H54 (cell line): ENCODE data around the gene PSMB2.
"Not testable (repeated sequence)": the region's sequence is repeated elsewhere in the genome, so short reads cannot be mapped to it uniquely, and the experiment has no call there.

Source experiments
- DNase-seq: peaks from one replicate; pipeline ENCODE4 v3.0.0; 2011; ENCODE audit warnings: low spot score, mixed read lengths; ENCODE audit not compliant: insufficient read length
- FAIRE-seq: peaks from 3 replicates; lab custom pipeline; 2011; peaks lifted over from hg19 to GRCh38; lab: Jason Lieb, UNC
- POLR2A ChIP-seq: IDR thresholded peaks from 2 replicates; pipeline ENCODE4 v1.6.1; 2011; ENCODE audit warnings: low read depth, mild to moderate bottlenecking, low read length

Gene PSMB2

DNA sequence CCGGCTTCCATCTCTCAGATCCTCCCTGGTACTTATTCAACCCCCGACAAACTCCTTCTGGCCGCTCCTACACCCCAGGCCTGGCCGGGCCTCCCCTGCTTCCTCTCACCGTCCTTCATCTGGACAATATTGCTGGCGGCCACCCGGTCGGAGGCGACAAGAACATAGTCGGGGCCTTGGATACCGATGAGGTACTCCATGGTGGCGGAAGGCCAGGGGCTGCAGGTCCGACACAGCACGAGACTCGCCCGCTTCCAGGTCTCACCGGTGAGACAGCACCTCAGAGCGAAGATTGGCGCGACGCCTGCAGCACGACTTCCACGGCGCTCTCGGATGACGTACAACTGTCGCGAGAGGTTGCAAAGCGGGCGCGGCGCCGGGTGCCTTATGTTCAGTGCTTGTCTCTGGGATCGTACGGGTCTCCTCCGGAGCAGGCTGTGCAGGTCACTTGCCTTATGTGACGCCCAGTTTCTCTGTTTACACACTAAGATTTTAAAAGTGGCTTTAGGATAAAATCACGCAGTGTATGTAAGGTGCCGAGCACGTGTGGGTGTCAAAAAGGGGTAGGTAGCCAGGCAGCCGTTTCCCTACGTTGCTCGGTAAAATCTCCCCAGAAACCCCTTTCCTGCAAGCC lies at the start of gene PSMB2:
Gene PSMB2, minus strand, starts transcription at position 294 of the 634 bp plus-strand sequence. Its CDS starts 94 bp downstream, at position 200.
- peak; percentile 75 for TF ChIP-seq POLR2A
- DNase-seq: peak; percentile 69
- FAIRE-seq: peak; percentile 91

DNA sequence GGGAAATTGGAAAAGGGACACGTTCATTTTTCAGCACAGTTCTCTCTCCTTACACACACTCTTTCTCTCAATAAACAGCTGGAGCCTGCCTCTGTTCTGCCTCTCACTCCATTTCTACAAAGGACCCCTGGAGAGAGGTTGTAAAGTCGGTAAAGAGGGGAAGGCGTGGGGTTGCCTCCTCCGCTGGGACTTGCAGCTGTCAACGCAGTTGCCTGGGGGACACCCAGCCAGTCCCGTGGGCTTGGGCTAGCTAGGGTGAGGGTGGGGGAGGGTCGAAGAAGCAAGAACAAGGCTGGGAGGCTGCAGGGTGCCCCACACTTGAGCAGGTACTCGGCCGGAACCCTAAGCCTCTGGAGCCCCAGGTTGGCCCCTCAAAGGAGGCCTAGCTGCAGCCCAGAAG lies 49.8 kb upstream of the PSMB2 start:
- no peak for DNase-seq
- TF ChIP-seq POLR2A: no peak
- no peak for FAIRE-seq

DNA sequence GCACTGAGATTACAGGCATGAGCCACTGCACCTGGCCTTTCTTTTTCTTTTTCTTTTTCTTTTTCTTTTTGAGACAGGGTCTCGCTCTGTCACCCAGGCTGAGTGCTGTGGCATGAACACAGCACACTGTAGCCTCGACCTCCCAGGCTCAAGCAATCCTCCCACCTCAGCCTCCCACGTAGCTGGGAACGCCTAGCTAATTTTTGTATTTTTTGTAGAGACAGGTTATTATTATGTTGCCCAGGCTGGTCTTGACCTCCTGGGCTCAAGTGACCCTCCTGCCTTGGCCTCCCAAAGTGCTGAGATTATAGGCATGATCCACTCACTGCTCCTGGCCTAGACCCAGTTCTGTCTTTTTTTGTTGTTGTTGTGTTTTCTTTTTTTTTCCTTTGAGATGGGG lies 48.8 kb upstream of the PSMB2 start:
- not testable (repeated sequence) for FAIRE-seq

DNA sequence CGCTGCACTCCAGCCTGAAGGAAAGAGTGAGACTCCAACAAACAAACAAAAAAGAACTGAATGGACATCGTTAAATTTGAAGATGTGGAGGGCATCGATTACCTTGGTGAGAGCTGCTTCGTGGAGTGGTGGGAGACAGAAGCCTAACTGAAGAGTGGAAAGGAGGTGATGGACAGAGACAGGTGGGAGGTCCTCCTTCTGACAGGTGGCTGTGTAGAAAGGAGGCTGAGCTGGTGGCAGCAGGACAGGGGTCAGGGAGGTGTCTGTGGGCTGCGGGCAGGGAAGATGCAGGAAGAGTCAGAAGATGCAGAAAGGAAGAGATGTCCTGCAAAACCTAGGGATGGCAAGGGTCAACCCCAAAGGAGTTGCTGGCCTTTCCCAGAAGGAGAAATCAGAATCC lies 46.8 kb upstream of the PSMB2 start:
- no peak for DNase-seq
- no peak for FAIRE-seq
- no peak for TF ChIP-seq POLR2A

More for the DNA sequence above, 48.8 kb upstream of the PSMB2 start:
- DNase-seq: not testable (repeated sequence)

DNA sequence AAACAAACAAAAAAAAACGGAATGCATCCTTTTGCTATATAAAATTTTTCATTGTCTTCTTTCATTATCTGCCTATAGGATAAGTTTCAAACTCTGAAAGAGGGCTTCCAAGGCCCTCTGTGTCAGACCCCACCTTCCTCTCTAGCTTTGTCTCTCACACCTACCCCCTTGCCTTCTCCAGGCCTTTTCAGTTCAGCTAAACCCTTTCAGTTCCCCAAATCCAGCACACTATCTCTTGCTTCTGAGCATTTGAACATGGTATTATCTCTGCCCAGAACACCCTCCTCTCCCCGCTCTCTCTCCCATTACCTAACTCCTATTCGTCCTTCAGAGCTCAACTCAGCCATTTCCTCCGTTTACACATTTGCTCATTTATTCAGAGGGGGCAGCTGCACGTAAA lies 41.7 kb upstream of the PSMB2 start:
- no peak for DNase-seq
- no peak for TF ChIP-seq POLR2A

DNA sequence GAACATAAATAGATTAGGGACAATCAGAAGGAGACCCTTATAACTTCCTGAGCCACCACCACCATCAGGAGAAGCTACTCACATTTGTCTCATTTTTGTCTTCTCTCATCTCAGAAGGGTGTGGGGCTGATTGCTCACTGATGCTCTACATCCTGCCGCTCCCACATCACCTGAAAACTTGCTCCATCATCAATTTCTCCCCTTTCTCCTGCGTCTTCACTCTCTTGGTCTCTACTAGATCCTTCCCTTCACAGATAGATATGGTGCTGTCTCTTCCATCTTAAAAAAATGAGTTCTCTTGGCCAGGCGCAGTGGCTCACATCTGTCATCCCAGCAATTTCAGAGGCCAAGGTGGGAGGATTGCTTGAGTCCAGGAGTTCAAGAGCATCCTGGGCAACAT lies 38.9 kb upstream of the PSMB2 start:
- no peak for TF ChIP-seq POLR2A
- FAIRE-seq (no peak), DNase-seq (no peak)

More for the DNA sequence above, 41.7 kb upstream of the PSMB2 start:
- FAIRE-seq: no peak

DNA sequence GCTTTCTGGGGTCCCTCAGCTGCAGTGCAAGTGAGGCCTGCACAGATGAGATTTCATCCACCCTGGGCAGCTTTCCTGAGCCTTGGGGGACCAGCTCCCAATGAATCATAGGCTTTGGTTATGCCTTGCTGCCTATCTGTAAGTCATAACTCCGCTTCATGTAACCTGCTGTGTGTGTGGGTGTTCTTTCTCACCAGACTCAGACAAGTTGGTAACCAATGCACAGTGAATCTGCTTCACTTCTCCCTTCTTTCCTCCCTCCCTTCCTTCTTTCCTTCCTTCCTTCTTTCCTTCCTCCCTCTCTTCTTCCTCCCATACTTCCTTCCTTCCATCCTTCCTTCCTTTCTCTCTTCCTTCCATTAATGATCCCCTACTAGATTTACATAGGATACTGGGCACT lies 34.4 kb upstream of the PSMB2 start:
- TF ChIP-seq POLR2A: no peak
- FAIRE-seq (no peak), DNase-seq (no peak)

DNA sequence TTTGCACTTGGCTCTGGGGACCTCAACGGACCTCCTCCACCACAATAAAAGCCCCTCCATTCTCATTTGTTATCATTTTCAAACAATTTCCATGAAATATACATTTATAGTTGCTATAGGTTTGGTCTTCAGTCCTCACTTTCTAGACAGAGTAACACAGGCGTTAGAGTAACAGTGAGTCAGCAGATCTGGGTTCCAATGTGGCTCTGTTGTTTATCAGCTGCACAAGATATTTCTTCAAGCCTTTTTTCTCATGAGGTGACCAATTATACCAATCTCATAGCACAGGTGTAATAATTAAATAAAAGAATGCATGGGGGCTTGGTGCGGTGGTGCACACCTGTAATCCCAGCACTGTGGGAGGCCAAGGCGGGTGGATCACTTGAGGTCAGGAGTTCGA lies 32.8 kb upstream of the PSMB2 start:
- DNase-seq (no peak), FAIRE-seq (no peak)
- TF ChIP-seq POLR2A: no peak

DNA sequence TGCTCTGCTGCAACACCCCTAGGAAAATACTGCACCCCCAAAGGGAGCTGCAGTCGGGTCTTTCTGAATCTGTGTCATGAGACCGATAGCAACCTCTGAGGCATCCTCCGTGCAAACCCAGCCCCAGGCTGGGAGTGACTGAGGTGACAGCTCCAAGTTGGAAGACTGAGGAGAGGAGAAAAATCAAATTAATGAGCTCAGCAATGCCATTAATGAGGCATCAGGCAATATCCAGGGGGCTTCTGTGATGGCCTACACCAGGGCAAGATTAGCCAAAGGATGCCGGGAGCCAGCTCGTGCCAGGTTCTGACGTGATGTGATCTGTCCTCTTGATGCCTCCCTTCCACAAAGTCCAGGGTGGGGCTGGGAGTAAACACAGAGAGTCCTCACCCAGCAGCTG lies 30.8 kb upstream of the PSMB2 start:
- no peak for FAIRE-seq
- TF ChIP-seq POLR2A: no peak
- no peak for DNase-seq

DNA sequence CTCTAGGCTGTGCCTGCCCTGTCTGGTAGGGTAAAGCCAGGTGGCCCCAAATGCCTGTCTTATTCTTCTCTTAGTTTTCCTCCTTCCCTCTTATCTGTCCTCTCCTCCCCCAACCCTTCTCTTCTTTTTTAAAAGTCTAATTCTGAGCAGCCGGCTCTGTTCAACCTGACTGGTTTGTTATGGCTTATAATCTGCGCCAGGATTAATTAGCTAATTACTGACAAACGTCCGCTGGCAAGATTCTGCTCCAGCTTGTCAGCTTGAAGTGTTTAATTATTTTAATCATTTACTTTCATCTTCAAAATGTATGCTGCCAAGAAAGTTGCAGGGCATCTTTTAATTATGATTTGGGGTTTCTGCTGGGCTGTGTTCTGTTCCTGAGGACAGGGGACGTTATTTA lies 27.2 kb upstream of the PSMB2 start:
- no peak for TF ChIP-seq POLR2A
- no peak for DNase-seq
- no peak for FAIRE-seq

DNA sequence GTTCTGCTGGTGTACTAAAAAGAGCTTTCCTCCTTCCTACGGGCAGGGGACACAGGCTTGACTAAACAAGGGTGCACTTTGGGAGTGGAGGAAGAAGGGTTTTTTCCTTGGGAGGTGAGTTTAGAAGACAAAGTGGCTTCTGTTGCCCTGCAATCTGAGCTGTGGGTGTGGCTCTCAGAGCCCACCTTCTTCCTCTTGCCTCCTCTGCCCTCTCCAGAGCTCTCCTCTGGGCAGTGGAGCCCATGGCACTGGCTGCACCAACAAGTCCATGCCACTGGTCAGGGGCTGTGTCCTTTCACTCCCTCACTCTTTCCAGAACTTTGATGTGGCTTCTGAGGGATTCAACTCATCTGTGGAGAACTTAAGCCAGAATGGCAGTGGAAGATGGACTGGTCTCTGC lies 25.6 kb upstream of the PSMB2 start:
- no peak for TF ChIP-seq POLR2A
- no peak for DNase-seq
- no peak for FAIRE-seq

DNA sequence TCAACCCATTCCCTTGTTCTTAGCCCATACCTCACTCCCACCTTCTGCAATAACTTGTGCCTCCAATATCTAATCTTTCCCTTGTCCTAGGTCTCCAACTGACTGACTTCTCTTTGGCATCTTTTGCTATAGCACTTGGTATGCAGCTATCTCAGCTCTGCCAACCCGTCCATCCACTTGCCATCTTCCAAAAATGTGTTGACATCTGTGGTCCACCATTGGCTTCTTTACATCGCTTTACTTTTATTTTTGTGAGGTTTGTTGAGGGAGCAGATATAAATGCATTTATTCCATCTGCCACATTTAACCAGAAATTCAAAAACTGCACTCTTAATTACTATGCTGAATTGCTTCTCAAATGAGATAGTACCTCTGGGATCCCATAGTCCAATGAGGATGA lies 24.9 kb upstream of the PSMB2 start:
- TF ChIP-seq POLR2A: no peak
- DNase-seq (no peak), FAIRE-seq (no peak)

DNA sequence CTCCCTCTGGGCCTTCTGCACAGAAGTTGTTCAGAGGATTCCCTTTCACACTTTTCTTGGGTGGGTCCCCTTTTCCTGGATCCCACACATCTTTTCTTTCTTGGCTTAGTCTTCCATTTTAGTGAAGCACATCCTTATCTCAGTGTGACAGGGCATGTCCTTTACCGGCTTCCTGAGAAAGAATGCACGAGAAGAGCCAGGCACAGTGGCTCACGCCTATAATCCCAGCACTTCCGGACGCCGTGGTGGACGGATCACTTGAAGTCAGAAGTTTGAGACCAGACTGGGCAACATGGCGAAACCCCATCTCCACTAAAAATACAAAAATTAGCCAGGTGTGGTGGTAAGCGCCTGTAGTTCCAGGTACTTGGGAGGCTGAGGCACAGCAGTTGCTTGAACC lies 22.1 kb upstream of the PSMB2 start:
- no peak for TF ChIP-seq POLR2A
- DNase-seq: no peak
- no peak for FAIRE-seq

DNA sequence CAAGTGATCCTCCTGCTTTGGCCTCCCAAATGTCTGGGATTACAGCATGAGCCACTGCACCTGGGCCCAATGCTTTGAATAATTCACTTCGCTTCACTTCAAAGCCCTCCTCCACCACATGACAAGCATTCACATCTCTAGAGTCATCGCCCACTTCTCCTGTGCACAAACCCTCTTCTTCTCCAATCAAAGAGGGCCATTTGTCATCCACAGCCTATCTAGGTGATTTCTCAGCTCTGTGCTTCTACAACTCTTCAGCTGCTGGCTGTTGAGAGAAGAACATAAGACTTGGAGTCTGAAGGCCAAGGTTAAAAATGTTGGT lies 20.1 kb upstream of the PSMB2 start:
- TF ChIP-seq POLR2A: no peak

DNA sequence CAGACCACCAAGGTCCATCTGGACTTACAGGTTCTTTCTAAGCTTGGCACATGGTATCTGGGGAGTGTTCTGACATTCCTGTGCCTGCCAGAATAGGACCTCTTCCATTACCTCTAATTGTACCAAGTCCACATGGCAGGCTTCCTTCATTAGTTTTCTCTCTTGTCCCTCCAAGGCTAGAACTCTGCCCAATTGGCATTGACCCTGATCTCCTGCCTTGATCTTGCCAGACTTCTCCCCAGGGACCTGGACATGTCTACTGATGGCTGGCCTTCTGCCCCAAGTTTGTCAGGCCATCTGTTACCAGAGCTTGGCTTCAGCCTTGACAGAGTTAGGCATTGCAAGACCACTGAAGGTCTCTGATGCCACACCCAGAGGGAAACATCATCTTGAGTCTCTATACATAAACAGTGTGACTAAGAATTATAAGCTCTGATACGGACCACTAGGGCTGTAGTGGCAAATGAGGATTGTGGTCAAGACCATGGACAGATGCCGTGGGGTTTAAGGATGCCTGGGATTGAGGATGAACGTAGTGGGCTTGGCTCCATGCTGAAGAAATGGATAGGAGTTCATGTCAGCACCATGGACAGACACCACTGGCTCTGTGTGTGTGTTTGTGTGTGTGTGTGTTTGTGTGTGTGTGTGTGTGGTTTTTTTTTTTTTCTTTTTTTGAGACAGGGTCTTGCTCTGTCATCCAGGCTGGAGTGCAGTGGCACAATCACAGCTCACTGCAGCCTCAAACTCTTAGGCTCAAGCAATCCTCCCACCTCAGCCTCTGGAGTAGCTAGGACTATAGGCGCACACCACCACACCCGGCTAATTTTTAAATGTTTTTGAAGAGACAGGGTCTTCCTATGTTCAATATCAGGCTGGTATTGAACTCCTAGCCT lies 19.5 kb upstream of the PSMB2 start:
- FAIRE-seq (no peak), DNase-seq (no peak)
- no peak for TF ChIP-seq POLR2A

More for the DNA sequence above, 20.1 kb upstream of the PSMB2 start:
- DNase-seq (no peak), FAIRE-seq (no peak)

DNA sequence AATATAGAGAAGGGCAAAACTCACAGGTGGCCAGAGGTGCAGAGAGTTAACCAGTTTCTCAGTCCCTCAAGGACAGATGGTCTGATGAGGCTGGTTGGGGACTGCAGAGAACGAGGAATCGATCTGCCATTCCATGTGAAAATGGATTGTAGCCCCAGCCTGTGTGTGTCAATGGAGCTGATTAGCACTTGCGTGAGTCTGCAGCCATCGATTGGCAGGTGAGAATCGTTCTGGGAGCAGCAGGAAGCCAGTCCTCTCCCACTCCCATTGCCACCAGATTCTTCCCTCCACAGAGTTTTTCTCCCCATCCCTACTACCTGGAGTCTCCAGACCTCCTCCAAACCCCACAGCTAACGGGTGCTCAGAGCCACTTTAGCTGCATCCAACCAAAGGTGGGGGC lies 18.3 kb upstream of the PSMB2 start:
- TF ChIP-seq POLR2A: no peak
- FAIRE-seq: no peak

More for the DNA sequence above, 18.3 kb upstream of the PSMB2 start:
- no peak for DNase-seq
